ENCODE results near the gene PML.
"Not testable (repeated sequence)": the region's sequence is repeated elsewhere in the genome, so short reads cannot be mapped to it uniquely, and the experiment has no call there.

The PML gene

DNA sequence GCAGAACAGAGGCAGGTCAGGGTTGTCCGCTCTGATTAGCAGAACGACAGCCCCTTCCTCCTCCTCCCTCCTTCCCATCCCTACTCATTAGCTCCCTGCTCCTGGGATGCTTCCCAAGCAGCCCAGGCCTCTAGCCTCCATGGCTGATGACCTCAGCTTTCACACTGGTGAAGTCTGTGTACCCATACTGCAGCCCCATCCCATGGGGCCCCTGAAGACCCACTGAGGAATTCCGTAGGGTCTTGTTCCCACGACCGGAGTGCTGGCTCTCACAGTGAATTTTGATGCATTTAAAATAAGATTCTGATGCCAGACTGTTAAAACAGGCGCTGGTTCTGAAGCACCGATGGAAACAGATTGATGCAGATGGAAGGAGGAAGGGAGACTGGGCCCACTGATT is 51.8 kb downstream of the PML start:
- H3K27me3 ChIP-seq (ENCODE audit: insufficient read depth, low read depth), result no peaks in the 10 kb centered on the region
- no peak overlapping the region for H3K4me2 ChIP-seq
- TF ChIP-seq CTCF (conservative IDR thresholded peaks at IDR 0.05; ENCODE audit: low read depth, low read length), result no peak
- no peak overlapping the region for H3K4me3 ChIP-seq (IDR thresholded peaks at IDR 0.05; ENCODE audit: insufficient read depth, low read depth, low read length)
- no peak overlapping the region for H3K9ac ChIP-seq
- H3K27ac ChIP-seq, result no peak overlapping the region
- no peaks in the 10 kb centered on the region for H3K36me3 ChIP-seq (ENCODE audit: insufficient read depth)
- H4K20me1 ChIP-seq (ENCODE audit: insufficient read depth), result no peaks in the 10 kb centered on the region
- no peaks in the 10 kb centered on the region for H3K79me2 ChIP-seq (ENCODE audit: insufficient read depth, low read depth)
- no peak overlapping the region for H2AFZ ChIP-seq (ENCODE audit: low read depth)
- H3K4me1 ChIP-seq (ENCODE audit: low read depth, poor library complexity, severe bottlenecking), result peaks cover 8% of the 10 kb centered on the region

DNA sequence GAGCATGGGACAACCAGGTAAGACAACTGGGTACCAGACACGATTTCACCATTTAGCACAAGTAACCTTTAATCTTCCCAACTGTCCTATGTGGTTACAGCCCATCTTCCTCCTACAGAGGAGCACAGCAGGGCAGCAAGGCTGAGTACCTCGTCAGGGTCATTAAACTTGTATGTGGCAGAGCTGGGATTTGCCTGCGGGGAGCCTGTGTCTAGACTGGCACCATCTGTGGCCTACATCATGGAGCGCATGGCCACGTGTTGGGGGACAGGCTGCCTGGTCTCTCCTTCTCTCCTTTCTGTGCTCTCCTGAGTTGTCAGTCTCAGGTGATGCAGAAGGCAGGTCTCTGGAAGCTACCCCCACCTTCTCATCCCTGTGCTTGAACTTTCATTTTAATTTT is 55.6 kb downstream of the PML start:
- no peak overlapping the region for H3K4me3 ChIP-seq (IDR thresholded peaks at IDR 0.05; ENCODE audit: insufficient read depth, low read depth, low read length)
- H2AFZ ChIP-seq (ENCODE audit: low read depth), result no peak overlapping the region
- H3K9ac ChIP-seq, result no peak overlapping the region
- TF ChIP-seq CTCF (conservative IDR thresholded peaks at IDR 0.05; ENCODE audit: low read depth, low read length), result no peak
- H3K27ac ChIP-seq, result no peak overlapping the region
- no peak overlapping the region for H3K4me2 ChIP-seq
- H3K4me1 ChIP-seq (ENCODE audit: low read depth, poor library complexity, severe bottlenecking), result peaks cover 8% of the 10 kb centered on the region
- no peaks in the 10 kb centered on the region for H3K36me3 ChIP-seq (ENCODE audit: insufficient read depth)
- H4K20me1 ChIP-seq (ENCODE audit: insufficient read depth), result no peaks in the 10 kb centered on the region
- H3K79me2 ChIP-seq (ENCODE audit: insufficient read depth, low read depth), result no peaks in the 10 kb centered on the region
- no peaks in the 10 kb centered on the region for H3K27me3 ChIP-seq (ENCODE audit: insufficient read depth, low read depth)

DNA sequence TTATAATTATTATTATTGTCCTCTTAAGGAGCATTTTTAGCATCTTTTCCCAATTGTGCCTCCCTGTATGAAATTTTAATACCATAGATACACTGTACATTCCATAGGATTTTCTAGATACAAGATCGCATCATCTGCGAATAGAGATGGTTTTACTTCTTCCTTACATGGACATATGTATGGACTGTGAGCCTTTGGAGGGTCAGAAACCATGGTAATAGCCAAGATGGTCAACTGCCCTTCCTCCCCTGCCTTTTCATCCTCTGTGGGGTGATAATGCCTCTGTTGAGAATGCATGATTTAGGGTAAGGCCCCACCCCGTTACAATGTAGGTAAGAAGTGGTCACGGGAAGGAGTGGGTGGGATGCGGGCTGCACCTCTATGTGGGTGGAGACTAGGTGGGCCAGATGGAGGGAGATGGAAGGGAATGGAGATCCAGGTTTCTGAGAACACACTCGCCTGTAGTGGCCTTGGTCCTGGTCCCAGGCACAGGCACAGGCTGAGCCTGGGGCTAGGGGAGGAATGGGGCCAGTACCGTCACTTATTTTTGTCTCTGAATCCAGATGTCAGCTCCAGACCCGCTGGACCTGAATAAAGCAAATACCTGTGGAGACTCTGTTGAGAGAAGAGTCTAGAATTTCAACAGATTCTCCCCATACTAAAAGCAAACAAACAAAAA is 56.2 kb downstream of the PML start:
- H3K4me3 ChIP-seq (IDR thresholded peaks at IDR 0.05; ENCODE audit: insufficient read depth, low read depth, low read length), result no peak overlapping the region
- no peak overlapping the region for H3K9ac ChIP-seq
- no peaks in the 10 kb centered on the region for H3K27me3 ChIP-seq (ENCODE audit: insufficient read depth, low read depth)
- no peak overlapping the region for H2AFZ ChIP-seq (ENCODE audit: low read depth)
- no peak for TF ChIP-seq CTCF (conservative IDR thresholded peaks at IDR 0.05; ENCODE audit: low read depth, low read length)
- no peaks in the 10 kb centered on the region for H3K36me3 ChIP-seq (ENCODE audit: insufficient read depth)
- H3K4me2 ChIP-seq, result no peak overlapping the region
- peaks cover 8% of the 10 kb centered on the region for H3K4me1 ChIP-seq (ENCODE audit: low read depth, poor library complexity, severe bottlenecking)
- no peak overlapping the region for H3K27ac ChIP-seq
- H3K79me2 ChIP-seq (ENCODE audit: insufficient read depth, low read depth), result no peaks in the 10 kb centered on the region
- H4K20me1 ChIP-seq (ENCODE audit: insufficient read depth), result no peaks in the 10 kb centered on the region

GRCh38 chr15:74052271-74053260 is 58.0 kb downstream of the PML start:
- H2AFZ ChIP-seq (ENCODE audit: low read depth); H3K9ac ChIP-seq; H3K4me2 ChIP-seq; H3K27ac ChIP-seq; H3K4me3 ChIP-seq (IDR thresholded peaks at IDR 0.05; ENCODE audit: insufficient read depth, low read depth, low read length); H3K27me3 ChIP-seq (ENCODE audit: insufficient read depth, low read depth); H3K36me3 ChIP-seq (ENCODE audit: insufficient read depth); H3K79me2 ChIP-seq (ENCODE audit: insufficient read depth, low read depth); H4K20me1 ChIP-seq (ENCODE audit: insufficient read depth); H3K4me1 ChIP-seq (ENCODE audit: low read depth, poor library complexity, severe bottlenecking): not testable (repeated sequence)

Measured in KMS-11 (cell line).